MCF 10A (cell line): ENCODE data around the gene HMG20B. TPM values are rescaled to one million over a fixed set of nuclear protein-coding genes. Genes with fewer than 3 reads are reported as not detected.
"Not testable (repeated sequence)": the region's sequence is repeated elsewhere in the genome, so short reads cannot be mapped to it uniquely, and the experiment has no call there.

Experiments
- BruUV-seq: library from RNA; stranded (reverse); fragments of 400-500 nt; replicated peaks from 2 replicates; lab custom pipeline; 2021; lab: Mats Ljungman, UMichigan
- CTCF ChIA-PET: fragments of 300-600 bp; sonication (Branson Sonifier 250); formaldehyde crosslinking; extraction: SDS; loops from one replicate; lab custom pipeline; 2021; ENCODE audit warnings: antibody characterized with exemption, inconsistent platforms; lab: Yijun Ruan, JAX
- POLR2A ChIA-PET: fragments of 300-600, 350-650 bp; sonication (Branson Sonifier 250); formaldehyde crosslinking; extraction: SDS; loops from one replicate; lab custom pipeline; 2020; ENCODE audit warnings: antibody characterized with exemption, inconsistent platforms; lab: Yijun Ruan, JAX
- DNase-seq: peaks from one replicate; pipeline ENCODE4 v3.0.0-alpha.2; 2018; ENCODE audit not compliant: unreplicated experiment
- H3K27ac Mint-ChIP-seq: one replicate; pipeline ENCODE4 v1.8.0; 2022; ENCODE audit warnings: mild to moderate bottlenecking, low read depth, mixed read lengths; ENCODE audit not compliant: unreplicated experiment
- H3K27me3 Mint-ChIP-seq: one replicate; pipeline ENCODE4 v1.8.0; 2022; ENCODE audit warnings: mixed read lengths; ENCODE audit not compliant: insufficient read depth, unreplicated experiment
- H3K36me3 Mint-ChIP-seq: one replicate; pipeline ENCODE4 v1.8.0; 2022; ENCODE audit warnings: mild to moderate bottlenecking, moderate library complexity, mixed read lengths; ENCODE audit not compliant: insufficient read depth, unreplicated experiment
- H3K4me1 Mint-ChIP-seq: one replicate; pipeline ENCODE4 v1.8.0; 2022; ENCODE audit warnings: mixed read lengths; ENCODE audit not compliant: insufficient read depth, unreplicated experiment
- H3K4me3 Mint-ChIP-seq: one replicate; pipeline ENCODE4 v1.8.0; 2022; ENCODE audit warnings: mild to moderate bottlenecking, moderate library complexity, mixed read lengths; ENCODE audit not compliant: unreplicated experiment
- H3K9me3 Mint-ChIP-seq: one replicate; pipeline ENCODE4 v1.8.0; 2022; ENCODE audit warnings: mixed read lengths; ENCODE audit not compliant: unreplicated experiment
- CTCF ChIP-seq: fragments of 200-600 bp; IDR thresholded peaks from one replicate; pipeline ENCODE4 v1.8.0; 2022; ENCODE audit warnings: antibody characterized with exemption, mild to moderate bottlenecking; ENCODE audit not compliant: unreplicated experiment
- intact Hi-C: fragments of 100-400 bp; cut with micrococcal nuclease; formaldehyde crosslinking; loops from 2 replicates; pipeline ENCODE4 v1.14.1; 2022
- total RNA-seq: library from RNA; stranded (reverse); gene quantifications from 2 replicates; pipeline ENCODE4 v1.2.3, GENCODE V29; 2022

The HMG20B gene
- total RNA-seq, 1 experiment from 2014 or later, result 64.7 TPM

GRCh38 chr19:3528539-3529211, 44.1 kb upstream of the HMG20B start:
- Mint-ChIP-seq H3K4me3 (no peak overlapping the region), H3K4me1 (no peaks in the 10 kb centered on the region), H3K27me3 (no peaks in the 10 kb centered on the region), H3K27ac (no peak overlapping the region), H3K9me3 (no peaks in the 10 kb centered on the region), H3K36me3 (peaks cover 26% of the 10 kb centered on the region)
- POLR2A ChIA-PET, result no interaction called here
- DNase-seq, result no peak
- CTCF ChIA-PET, result no interaction called here
- BruUV-seq, result no TSS peak
- intact Hi-C loops, result no loop called here
- no peak for TF ChIP-seq CTCF

- H3K4me1 Mint-ChIP-seq, H3K27ac Mint-ChIP-seq, CTCF ChIA-PET, BruUV-seq, H3K27me3 Mint-ChIP-seq, H3K9me3 Mint-ChIP-seq, intact Hi-C loops, H3K4me3 Mint-ChIP-seq, DNase-seq, POLR2A ChIA-PET: not testable (repeated sequence)
- H3K36me3 Mint-ChIP-seq, result peaks cover 26% of the 10 kb centered on the region
Observed at GRCh38 chr19:3529299-3529698, 43.4 kb upstream of the HMG20B start.

DNA sequence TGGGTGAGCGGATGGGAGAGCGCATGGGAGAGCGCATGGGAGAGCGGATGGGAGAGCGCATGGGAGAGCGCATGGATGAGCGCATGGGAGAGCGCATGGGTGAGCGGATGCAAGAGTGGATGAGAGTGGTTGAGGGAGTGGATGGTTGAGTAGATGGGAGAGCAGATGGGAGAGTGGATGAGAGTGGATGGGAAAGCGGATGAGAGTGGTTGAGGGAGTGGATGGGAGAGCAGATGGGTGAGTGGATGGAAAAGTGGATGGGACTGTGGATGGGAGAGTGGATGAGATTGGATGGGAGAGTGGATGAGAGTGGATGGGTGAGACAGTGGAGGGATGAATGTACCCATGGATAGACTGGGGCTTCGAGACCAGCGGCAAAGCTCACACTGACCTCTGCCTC, 42.4 kb upstream of the HMG20B start:
- no TSS peak for BruUV-seq
- ChIA-PET POLR2A (interaction anchor here (1.0 kb wide), 1 partner anchor 11 kb away, joined by 3 read pairs; no protein-coding TSS in a partner anchor), CTCF (no interaction called here)
- Mint-ChIP-seq H3K9me3 (no peaks in the 10 kb centered on the region), H3K27me3 (no peaks in the 10 kb centered on the region), H3K4me3 (no peak overlapping the region), H3K27ac (no peak overlapping the region), H3K4me1 (no peaks in the 10 kb centered on the region), H3K36me3 (peaks cover 32% of the 10 kb centered on the region)
- intact Hi-C loops, result no loop called here
- no peak for TF ChIP-seq CTCF
- no peak for DNase-seq

DNA sequence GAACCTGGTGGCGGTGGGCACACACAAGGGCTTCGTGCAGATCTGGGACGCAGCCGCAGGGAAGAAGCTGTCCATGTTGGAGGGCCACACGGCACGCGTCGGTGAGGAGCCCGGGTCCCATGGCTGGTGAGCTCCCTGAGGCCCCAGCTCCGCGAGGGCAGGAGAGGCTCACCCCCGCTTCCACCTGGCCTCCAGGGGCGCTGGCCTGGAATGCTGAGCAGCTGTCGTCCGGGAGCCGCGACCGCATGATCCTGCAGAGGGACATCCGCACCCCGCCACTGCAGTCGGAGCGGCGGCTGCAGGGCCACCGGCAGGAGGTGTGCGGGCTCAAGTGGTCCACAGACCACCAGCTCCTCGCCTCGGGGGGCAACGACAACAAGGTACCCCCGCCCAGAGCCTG, 41.0 kb upstream of the HMG20B start:
- DNase-seq, result no peak
- POLR2A ChIA-PET, result no interaction called here
- no TSS peak for BruUV-seq
- Mint-ChIP-seq H3K27me3 (no peaks in the 10 kb centered on the region), H3K36me3 (peaks cover 42% of the 10 kb centered on the region), H3K9me3 (no peaks in the 10 kb centered on the region), H3K27ac (no peak overlapping the region), H3K4me1 (no peaks in the 10 kb centered on the region), H3K4me3 (no peak overlapping the region)
- CTCF ChIA-PET, result interaction anchor here (0.6 kb wide), 1 partner anchor 581 kb away, joined by 3 read pairs; no protein-coding TSS in a partner anchor
- intact Hi-C loops, result no loop called here
- TF ChIP-seq CTCF, result no peak
